HEK293T (cell line): ENCODE measurements around the gene ARMS2.

Source experiments
- CTBP1 ChIP-seq: fragments of 450-650 bp; IDR thresholded peaks from 2 replicates; pipeline ENCODE4 v1.6.1; 2016; ENCODE audit warnings: borderline replicate concordance
- ELF4 ChIP-seq: fragments of 450-650 bp; IDR thresholded peaks from 2 replicates; pipeline ENCODE4 v1.6.1; 2017; ENCODE audit warnings: antibody characterized with exemption
- FOXA1 ChIP-seq: fragments of 450-650 bp; IDR thresholded peaks from 2 replicates; pipeline ENCODE4 v1.6.1; 2016; ENCODE audit warnings: mild to moderate bottlenecking
- FOXK2 ChIP-seq: fragments of 450-650 bp; IDR thresholded peaks from 2 replicates; pipeline ENCODE4 v1.6.1; 2016; ENCODE audit warnings: mild to moderate bottlenecking
- HDGF ChIP-seq: fragments of 450-650 bp; IDR thresholded peaks from 2 replicates; pipeline ENCODE4 v1.6.1; 2017; ENCODE audit warnings: antibody characterized with exemption, borderline replicate concordance
- LEF1 ChIP-seq: fragments of 450-650 bp; IDR thresholded peaks from 2 replicates; pipeline ENCODE4 v1.6.1; 2017; ENCODE audit warnings: mild to moderate bottlenecking, borderline replicate concordance
- SP1 ChIP-seq: fragments of 450-650 bp; IDR thresholded peaks from 2 replicates; pipeline ENCODE4 v1.6.1; 2017
- TF ChIP-seq, protein P1 (sequence below): fragments of 450-650 bp; IDR thresholded peaks from 2 replicates; pipeline ENCODE4 v1.6.1; 2016

DNA sequence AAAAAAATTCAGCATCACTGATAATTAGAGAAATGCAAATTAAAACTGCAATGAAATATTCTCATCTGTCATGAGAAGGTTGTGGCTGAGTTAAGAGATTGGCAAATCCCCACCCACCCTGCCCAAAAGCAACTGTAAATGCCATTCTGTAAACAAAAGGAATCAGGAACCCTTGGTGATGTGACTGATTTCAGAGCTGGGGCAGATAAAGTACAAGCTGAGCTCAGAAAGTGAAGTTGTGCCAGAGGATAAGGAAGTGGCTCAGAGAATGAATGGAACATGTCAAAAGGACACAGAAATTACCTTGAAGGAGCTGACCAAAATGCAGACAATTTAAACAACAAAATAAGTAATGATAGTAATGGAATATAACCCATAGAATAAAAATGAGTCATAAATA, 32.7 kb upstream of the ARMS2 start:
- TF ChIP-seq, protein P1, sequence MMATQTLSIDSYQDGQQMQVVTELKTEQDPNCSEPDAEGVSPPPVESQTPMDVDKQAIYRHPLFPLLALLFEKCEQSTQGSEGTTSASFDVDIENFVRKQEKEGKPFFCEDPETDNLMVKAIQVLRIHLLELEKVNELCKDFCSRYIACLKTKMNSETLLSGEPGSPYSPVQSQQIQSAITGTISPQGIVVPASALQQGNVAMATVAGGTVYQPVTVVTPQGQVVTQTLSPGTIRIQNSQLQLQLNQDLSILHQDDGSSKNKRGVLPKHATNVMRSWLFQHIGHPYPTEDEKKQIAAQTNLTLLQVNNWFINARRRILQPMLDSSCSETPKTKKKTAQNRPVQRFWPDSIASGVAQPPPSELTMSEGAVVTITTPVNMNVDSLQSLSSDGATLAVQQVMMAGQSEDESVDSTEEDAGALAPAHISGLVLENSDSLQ = no peak
- TF ChIP-seq ELF4 (no peak), FOXA1 (no peak), LEF1 (no peak), FOXK2 (no peak), CTBP1 (no peak), SP1 (no peak), HDGF (no peak)
